Hematopoietic multipotent progenitor cell treated with erythropoietin and hydrocortisone succinate and interleukin-3 and kit ligand, for 15 days (in vitro differentiated cells): ENCODE data around the gene ALK.

Source experiments
- DNase-seq: peaks from one replicate; pipeline ENCODE4 v3.0.0-alpha.2; 2015; ENCODE audit warnings: low spot score

Gene ALK

GRCh38 chr2:29487967-29488555 is 433.3 kb downstream of the ALK start:
- DNase-seq = no peak

GRCh38 chr2:29485631-29486030 is 435.8 kb downstream of the ALK start:
- no peak for DNase-seq

GRCh38 chr2:29485117-29485516 is 436.3 kb downstream of the ALK start:
- DNase-seq = no peak

GRCh38 chr2:29482867-29483266 is 438.5 kb downstream of the ALK start:
- DNase-seq = no peak

DNA sequence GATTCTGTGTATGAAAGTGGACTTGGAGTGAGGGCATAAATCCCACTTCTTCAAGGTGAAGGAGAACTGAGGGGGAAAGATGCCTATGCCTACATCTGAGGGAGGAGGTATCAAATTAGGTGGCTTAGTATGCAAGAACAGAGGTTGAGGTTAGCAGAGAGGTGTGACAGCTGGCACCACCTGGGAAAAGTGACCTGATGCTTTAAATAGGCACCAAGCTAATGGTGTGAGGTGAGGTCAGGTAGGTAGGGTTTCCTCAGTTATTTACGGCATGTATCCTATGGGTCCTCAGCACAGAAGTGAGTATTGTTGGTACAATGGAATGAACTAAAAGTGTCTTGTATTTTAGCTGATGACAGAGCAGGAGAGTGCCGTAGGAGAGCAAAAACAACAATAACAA is 439.0 kb downstream of the ALK start:
- no peak for DNase-seq

- DNase-seq = no peak
These were observed 440.1 kb downstream of the ALK start for GRCh38 chr2:29481313-29481712.

DNA sequence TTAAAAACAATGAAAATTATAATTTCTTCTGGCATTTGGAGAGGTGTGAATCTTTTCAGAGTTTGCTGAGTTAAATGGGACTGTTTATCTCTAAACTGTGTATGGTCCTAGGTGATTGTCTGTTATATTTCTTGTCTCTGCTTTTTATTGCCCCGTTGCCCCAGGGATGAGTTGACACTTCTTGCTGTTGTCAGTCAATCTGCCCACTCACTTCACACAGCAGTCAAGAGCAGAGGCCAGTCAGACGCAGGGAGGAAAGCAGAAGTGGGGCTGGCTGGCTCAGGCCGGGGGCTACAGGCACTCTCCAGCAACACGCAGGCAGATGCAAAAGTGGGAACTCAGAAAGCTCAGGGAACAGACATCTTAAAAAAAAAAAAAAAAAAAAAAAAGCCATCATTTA is 441.0 kb downstream of the ALK start:
- DNase-seq = no peak

DNA sequence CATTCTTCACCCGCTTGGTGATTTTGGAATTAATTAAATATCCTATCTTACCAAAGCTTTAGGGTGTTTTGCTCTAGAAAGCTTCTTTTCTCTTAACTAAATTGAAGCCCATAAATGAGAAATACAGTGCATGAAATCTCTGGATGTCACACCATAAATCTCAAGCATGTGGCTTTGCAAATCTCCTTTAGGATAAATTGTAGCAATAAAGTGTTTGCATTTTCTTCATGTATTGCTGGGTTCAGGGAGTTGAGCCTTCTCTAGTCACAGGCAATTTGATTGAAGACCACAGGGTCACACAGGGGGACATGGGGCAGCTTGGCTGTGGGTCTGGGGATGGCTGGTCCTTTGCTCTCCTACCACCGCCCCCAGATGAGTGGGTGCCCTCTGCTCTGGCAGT is 442.0 kb downstream of the ALK start:
- no peak for DNase-seq

- DNase-seq = no peak
These were observed 442.7 kb downstream of the ALK start for GRCh38 chr2:29478641-29479040.

DNA sequence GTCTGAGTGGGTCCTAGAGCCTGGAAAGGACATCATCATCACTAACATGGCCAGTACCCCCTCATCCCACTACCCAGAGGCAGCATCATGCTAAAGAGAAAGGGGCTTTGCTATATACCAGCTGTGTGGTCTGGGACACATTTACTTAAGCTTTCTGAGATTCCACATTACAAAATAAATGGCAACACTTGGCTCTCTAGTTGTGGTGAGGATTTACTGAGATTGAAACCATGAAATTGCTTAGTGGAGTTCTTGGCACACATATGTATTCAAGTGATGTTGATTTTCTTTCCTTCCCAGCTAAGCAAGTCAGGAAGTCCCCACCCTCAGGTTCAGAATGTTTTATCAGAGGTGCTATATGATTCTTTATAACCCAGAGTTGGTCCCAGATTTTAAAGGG is 444.2 kb downstream of the ALK start:
- DNase-seq = no peak

- DNase-seq = no peak
These were observed 445.9 kb downstream of the ALK start for GRCh38 chr2:29475499-29475898.

DNA sequence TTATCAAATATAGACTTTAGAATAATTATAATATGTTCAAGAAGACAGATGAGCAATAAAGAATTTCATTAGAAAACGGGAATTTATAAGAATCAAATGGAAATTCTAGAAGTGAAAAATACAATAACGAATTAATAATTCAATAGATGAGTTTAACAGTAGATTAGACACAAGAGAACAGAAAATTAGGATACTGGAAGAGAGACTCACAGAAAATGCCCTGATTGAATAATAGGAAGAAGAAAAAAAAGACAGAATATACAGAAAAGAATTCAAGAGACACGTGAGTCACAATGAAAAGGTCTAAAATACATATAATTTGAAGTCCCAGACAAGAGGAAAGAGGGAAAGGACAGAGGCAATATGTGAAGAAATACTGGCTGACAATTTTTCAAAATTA is 451.4 kb downstream of the ALK start:
- DNase-seq = no peak

DNA sequence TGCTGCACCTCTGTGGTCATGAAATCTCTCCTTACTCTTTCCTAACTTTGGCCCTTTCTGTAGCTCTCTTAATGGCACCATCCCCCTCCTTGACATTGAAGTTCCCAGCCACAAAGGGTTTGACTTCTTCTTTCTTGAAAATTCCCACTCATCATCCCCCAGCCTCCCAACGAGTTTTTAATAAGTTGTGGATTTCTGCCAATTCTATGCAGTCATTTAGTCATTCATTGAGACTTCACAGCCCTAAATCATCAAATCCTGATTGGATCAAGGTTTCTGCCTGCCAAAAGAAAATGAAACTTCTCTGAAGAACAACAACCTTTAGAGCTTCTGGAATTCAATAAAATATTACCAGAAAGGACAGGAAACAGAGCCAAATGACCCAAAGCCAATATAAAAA is 451.9 kb downstream of the ALK start:
- no peak for DNase-seq

DNA sequence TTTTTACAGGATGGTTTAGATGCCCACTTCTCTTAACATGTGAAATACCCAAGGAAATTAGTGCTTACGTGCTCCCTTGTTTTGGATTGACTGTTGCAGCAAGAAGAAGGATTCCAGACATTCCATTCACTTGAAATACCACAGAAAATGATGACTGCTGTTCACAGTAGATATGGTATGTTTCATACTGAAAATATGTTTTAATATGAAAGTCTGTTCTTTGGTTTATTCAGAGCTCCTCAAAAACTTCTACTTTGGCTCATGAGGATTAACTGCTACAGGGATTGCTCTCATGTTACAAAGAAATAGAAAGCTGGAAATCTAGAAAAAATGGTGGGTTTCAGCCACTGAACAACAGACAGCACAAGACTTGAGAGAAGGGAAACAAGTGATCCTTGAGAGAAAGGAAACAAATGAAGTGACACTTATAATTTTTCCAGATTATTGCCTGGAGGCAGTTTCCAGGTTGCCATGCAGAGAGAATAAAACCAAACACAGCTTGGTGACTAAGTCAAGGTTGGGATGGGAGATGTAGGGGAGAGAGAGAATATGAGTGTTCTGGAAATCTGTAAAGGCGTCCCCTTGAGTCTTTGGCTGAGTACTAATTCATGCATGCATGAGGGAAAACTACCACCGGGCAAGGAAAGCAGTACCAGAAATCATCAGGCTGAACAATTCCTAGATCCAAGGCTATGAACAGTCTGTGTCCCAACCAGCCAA is 458.0 kb downstream of the ALK start:
- DNase-seq = no peak

GRCh38 chr2:29462293-29462692 is 459.1 kb downstream of the ALK start:
- no peak for DNase-seq

DNA sequence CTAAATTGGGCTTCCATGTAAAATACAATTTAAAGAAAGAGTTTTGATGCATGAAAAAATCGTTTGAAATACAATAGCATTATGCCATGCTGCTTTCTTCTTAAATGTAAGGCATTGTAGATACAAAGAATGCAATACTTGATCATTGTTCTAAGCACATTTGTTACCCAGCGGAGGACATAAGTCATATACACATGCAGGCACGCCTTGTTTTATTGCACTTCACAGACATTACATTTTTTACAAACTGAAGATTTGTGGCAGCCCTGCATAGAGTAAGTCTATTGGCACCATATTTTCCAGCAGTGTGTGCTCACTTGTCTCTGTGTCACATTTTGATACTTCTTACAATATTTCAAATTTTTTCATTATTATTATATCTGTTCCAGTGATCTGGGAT is 461.2 kb downstream of the ALK start:
- DNase-seq = no peak

GRCh38 chr2:29459445-29460179 is 461.8 kb downstream of the ALK start:
- no peak for DNase-seq

- no peak for DNase-seq
These were observed 465.0 kb downstream of the ALK start for GRCh38 chr2:29456429-29456828.

DNA sequence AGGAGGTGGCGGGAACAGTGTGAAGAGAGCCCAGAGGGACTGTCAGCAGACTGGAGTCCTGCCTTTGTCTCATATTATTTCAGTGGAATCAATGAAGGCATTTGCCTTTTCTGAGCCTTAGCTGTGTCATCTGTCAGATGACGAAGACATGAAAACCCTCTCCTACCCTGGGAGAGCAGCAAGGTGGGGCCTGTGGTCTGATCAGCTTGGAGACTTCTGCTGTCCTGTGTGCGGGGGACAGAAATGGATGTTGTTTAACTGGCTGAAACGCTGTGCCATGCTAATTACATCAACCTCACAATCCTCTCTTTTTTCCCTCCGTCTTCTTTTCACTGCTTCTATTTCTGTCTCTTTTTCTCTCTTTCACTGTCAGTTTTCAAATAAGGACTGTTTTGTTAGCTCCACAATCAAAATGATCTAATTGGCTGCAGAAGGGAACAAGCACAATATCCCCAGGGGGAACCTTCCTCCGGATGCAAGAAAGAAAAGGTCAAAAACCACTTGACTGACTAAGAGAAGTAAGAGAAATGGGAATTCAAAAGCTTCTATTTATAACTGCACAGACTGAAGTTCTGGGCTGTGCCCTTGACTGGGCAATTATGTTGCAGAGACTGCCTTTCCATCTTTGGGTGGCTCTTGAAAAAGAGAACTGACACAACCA is 466.1 kb downstream of the ALK start:
- DNase-seq = no peak

GRCh38 chr2:29452036-29452435 is 469.4 kb downstream of the ALK start:
- no peak for DNase-seq

- no peak for DNase-seq
These were observed 470.7 kb downstream of the ALK start for GRCh38 chr2:29450596-29451222.

DNA sequence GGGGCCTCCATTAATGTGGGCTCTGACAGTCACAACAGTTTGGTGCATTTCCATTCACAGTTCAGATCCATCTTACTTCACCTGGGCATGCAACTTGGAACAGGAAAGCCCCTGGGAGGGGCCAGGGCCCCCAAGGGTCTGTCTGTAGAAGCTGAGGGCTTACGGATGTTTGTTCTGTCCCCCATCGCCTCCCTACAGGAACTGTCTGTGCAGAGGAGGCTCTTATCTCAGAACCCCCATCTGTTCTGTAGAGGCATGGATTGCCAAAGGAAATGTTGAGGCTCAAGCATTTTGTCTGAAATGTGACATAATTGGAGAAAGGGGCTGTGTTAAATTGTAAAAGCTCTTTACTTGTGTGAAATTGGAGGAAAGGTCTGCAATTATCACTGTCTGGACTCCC is 471.9 kb downstream of the ALK start:
- DNase-seq = no peak
